Right atrium auricular region (tissue), 2 donors: ENCODE measurements around the gene EPHA5. TPM values are rescaled to one million over a fixed set of nuclear protein-coding genes. Genes with fewer than 3 reads are reported as not detected.

Experiments
- DNase-seq: peaks from one replicate; pipeline ENCODE4 v3.0.0-alpha.2; 2019; ENCODE audit warnings: low spot score
- H3K27ac ChIP-seq, 2 donors: fragments of 200-600 bp; sonication (generic); 1 replicate in 1 of 2; 2 replicates in 1 of 2; pipeline ENCODE4 v1.5.1; 2016 to 2019
- H3K27me3 ChIP-seq, 2 donors: fragments of 200-600 bp; sonication (generic); one replicate each; pipeline versions ENCODE4 v1.5.1 to v1.6.0; 2017 to 2019
- H3K36me3 ChIP-seq: fragments of 200-600 bp; sonication (generic); one replicate; pipeline ENCODE4 v1.5.1; 2016
- H3K4me1 ChIP-seq, 2 donors: fragments of 200-600 bp; sonication (generic); one replicate each; pipeline versions ENCODE4 v1.5.1 to v1.6.0; 2017 to 2019
- H3K4me3 ChIP-seq, 2 donors: fragments of 200-600 bp; sonication (generic); 1 replicate in 1 of 2; 2 replicates in 1 of 2; pipeline ENCODE4 v1.5.1; 2017 to 2019; ENCODE audit warnings: mild to moderate bottlenecking in 1 of 2, moderate library complexity in 1 of 2
- H3K9me3 ChIP-seq, 2 donors: fragments of 200-600 bp; sonication (generic); one replicate each; pipeline ENCODE4 v1.5.1; 2019
- CTCF ChIP-seq, 2 donors: fragments of 200-600 bp; sonication (generic); IDR thresholded peaks; one replicate each; pipeline ENCODE4 v1.5.1; 2019; ENCODE audit warnings: antibody characterized with exemption in 2 of 2
- total RNA-seq, 2 donors: library from RNA; depleted of rRNA; stranded (reverse); fragments of >200 nt; gene quantifications; one replicate each; pipeline ENCODE4 v1.1.0, GENCODE V29; 2016

EPHA5 gene
- total RNA-seq, 2 donors from 2014 or later = 0.24 to 9.8 TPM

- no peak for DNase-seq
- no peak for TF ChIP-seq CTCF (IDR thresholded peaks at IDR 0.05)
- no peaks in the 10 kb centered on the region for H3K36me3 ChIP-seq
- H3K4me1 ChIP-seq = no peaks in the 10 kb centered on the region
- no peak overlapping the region for H3K27ac ChIP-seq
- no peak overlapping the region for H3K4me3 ChIP-seq
- no peaks in the 10 kb centered on the region for H3K9me3 ChIP-seq
- H3K27me3 ChIP-seq = no peaks in the 10 kb centered on the region
These were observed 197.8 kb downstream of the EPHA5 start for GRCh38 chr4:65472531-65472930.

GRCh38 chr4:65467068-65467680 lies 203.1 kb downstream of the EPHA5 start:
- no peaks in the 10 kb centered on the region for H3K27me3 ChIP-seq

GRCh38 chr4:65461781-65462180 lies 208.5 kb downstream of the EPHA5 start:
- H3K4me3 ChIP-seq = no peak overlapping the region
- no peak overlapping the region for H3K27ac ChIP-seq
- DNase-seq = no peak
- no peak for TF ChIP-seq CTCF (IDR thresholded peaks at IDR 0.05)
- H3K36me3 ChIP-seq = no peaks in the 10 kb centered on the region
- no peaks in the 10 kb centered on the region for H3K27me3 ChIP-seq
- H3K4me1 ChIP-seq = no peaks in the 10 kb centered on the region
- H3K9me3 ChIP-seq = no peaks in the 10 kb centered on the region

More at GRCh38 chr4:65467068-65467680, 203.1 kb downstream of the EPHA5 start:
- no peak for TF ChIP-seq CTCF (IDR thresholded peaks at IDR 0.05)
- Histone ChIP-seq H3K9me3 (no peaks in the 10 kb centered on the region), H3K36me3 (no peaks in the 10 kb centered on the region), H3K4me3 (no peak overlapping the region), H3K27ac (no peak overlapping the region), H3K4me1 (no peaks in the 10 kb centered on the region)
- DNase-seq = no peak

- Histone ChIP-seq H3K4me1 (no peaks in the 10 kb centered on the region), H3K27me3 (no peaks in the 10 kb centered on the region), H3K9me3 (no peaks in the 10 kb centered on the region), H3K27ac (no peak overlapping the region), H3K36me3 (no peaks in the 10 kb centered on the region), H3K4me3 (no peak overlapping the region)
- DNase-seq = no peak
- no peak for TF ChIP-seq CTCF (IDR thresholded peaks at IDR 0.05)
These were observed 213.3 kb downstream of the EPHA5 start for GRCh38 chr4:65457011-65457410.

- no peaks in the 10 kb centered on the region for H3K36me3 ChIP-seq
- H3K4me3 ChIP-seq = no peak overlapping the region
- no peaks in the 10 kb centered on the region for H3K4me1 ChIP-seq
- no peak overlapping the region for H3K27ac ChIP-seq
- DNase-seq = no peak
- TF ChIP-seq CTCF (IDR thresholded peaks at IDR 0.05) = no peak
- H3K9me3 ChIP-seq = no peaks in the 10 kb centered on the region
- H3K27me3 ChIP-seq = no peaks in the 10 kb centered on the region
These were observed 213.7 kb downstream of the EPHA5 start for GRCh38 chr4:65456579-65456978.

- Histone ChIP-seq H3K4me3 (no peak overlapping the region), H3K9me3 (no peaks in the 10 kb centered on the region), H3K27me3 (no peaks in the 10 kb centered on the region), H3K27ac (no peak overlapping the region), H3K4me1 (no peaks in the 10 kb centered on the region), H3K36me3 (no peaks in the 10 kb centered on the region)
- DNase-seq = no peak
- no peak for TF ChIP-seq CTCF (IDR thresholded peaks at IDR 0.05)
These were observed 216.9 kb downstream of the EPHA5 start for GRCh38 chr4:65453398-65453797.
